ENCODE data around the gene SPAG9. TPM values are rescaled to one million over a fixed set of nuclear protein-coding genes. Genes with fewer than 3 reads are reported as not detected.

SPAG9 gene
- total and polyA plus RNA-seq, 2 of the 8 experiments (the other 6 are each of a cell fraction or from before 2014, with no cell fraction given), result 9.8 to 63.8 TPM

- TF ChIP-seq JUND (IDR thresholded peaks at IDR 0.05; ENCODE audit: low read length), result no peak
- TF ChIP-seq TEAD4 (IDR thresholded peaks at IDR 0.05; ENCODE audit: low read depth, low read length), result no peak
Observed at GRCh38 chr17:50922107-50922506, 198.6 kb downstream of the SPAG9 start (continued).

Data from H1 (cell line).